HepG2 (cell line): ENCODE data around the gene LTA.
"Not testable (repeated sequence)": the region's sequence is repeated elsewhere in the genome, so short reads cannot be mapped to it uniquely, and the experiment has no call there.

Experiments used
- ARID2 ChIP-seq: sonication (generic); formaldehyde crosslinking; IDR thresholded peaks from 2 replicates; pipeline ENCODE4 v1.8.1; 2022; ENCODE audit warnings: mild to moderate bottlenecking, missing genetic modification reagents, borderline replicate concordance
- HCFC1 ChIP-seq: fragments of 150-350 bp; IDR thresholded peaks from 2 replicates; pipeline ENCODE4 v1.6.1; 2014; ENCODE audit warnings: low read depth, low read length
- IRF2 ChIP-seq: IDR thresholded peaks from 2 replicates; pipeline ENCODE4 v1.6.1; 2018; ENCODE audit warnings: missing genetic modification reagents, missing compliant biosample characterization
- MBNL3 ChIP-seq: fragments of 250-450 bp; sonication (Bioruptor Pico); conservative IDR thresholded peaks from 2 replicates; pipeline ENCODE4 v1.8.0; 2022; ENCODE audit warnings: mild to moderate bottlenecking, inconsistent platforms
- NFIC ChIP-seq: IDR thresholded peaks from 2 replicates; pipeline ENCODE4 v1.6.1; 2012; ENCODE audit warnings: mild to moderate bottlenecking, low read length, inconsistent platforms
- NR1H2 ChIP-seq: sonication (generic); formaldehyde crosslinking; IDR thresholded peaks from 2 replicates; pipeline ENCODE4 v1.8.1; 2022; ENCODE audit warnings: low read depth, missing genetic modification reagents, borderline replicate concordance
- RFX5 ChIP-seq: IDR thresholded peaks from 2 replicates; pipeline ENCODE4 v1.6.1; 2011; ENCODE audit warnings: low read depth, low read length, improper control_type of control experiment
- SP140L ChIP-seq: sonication (generic); formaldehyde crosslinking; IDR thresholded peaks from 2 replicates; pipeline ENCODE4 v1.4.0; 2020; ENCODE audit warnings: missing genetic modification reagents, borderline replicate concordance
- TCF12 ChIP-seq, 2 experiments: fragments of 450-650 bp in 1 of 2; sonication (generic) in 1 of 2; formaldehyde crosslinking in 1 of 2; IDR thresholded peaks; 2 replicates each; pipeline versions ENCODE4 v1.6.1 to v1.8.0; 2017 to 2022; ENCODE audit warnings: antibody characterized with exemption in 1 of 2, mild to moderate bottlenecking in 1 of 2, missing genetic modification reagents in 1 of 2, moderate library complexity in 1 of 2
- ZSCAN25 ChIP-seq: sonication (generic); formaldehyde crosslinking; IDR thresholded peaks from 2 replicates; pipeline ENCODE4 v1.8.0; 2022; ENCODE audit warnings: mild to moderate bottlenecking, missing genetic modification reagents
- TF ChIP-seq, protein P1 (sequence below): sonication (generic); formaldehyde crosslinking; IDR thresholded peaks from 2 replicates; pipeline ENCODE4 v1.5.1; 2020; ENCODE audit warnings: mild to moderate bottlenecking, missing genetic modification reagents
- TF ChIP-seq, protein P2 (sequence below), 2 experiments: sonication (generic) in 1 of 2; formaldehyde crosslinking in 1 of 2; IDR thresholded peaks; 2 replicates each; pipeline versions ENCODE4 v1.5.1 to v1.6.1; 2011 to 2020; ENCODE audit warnings: borderline replicate concordance in 1 of 2, low read depth in 1 of 2, low read length in 1 of 2, mild to moderate bottlenecking in 1 of 2, missing genetic modification reagents in 1 of 2, moderate library complexity in 1 of 2
- TF ChIP-seq, protein P3 (sequence below): sonication (generic); formaldehyde crosslinking; IDR thresholded peaks from 2 replicates; pipeline ENCODE4 v1.5.0; 2020; ENCODE audit warnings: mild to moderate bottlenecking, missing genetic modification reagents, moderate library complexity

DNA sequence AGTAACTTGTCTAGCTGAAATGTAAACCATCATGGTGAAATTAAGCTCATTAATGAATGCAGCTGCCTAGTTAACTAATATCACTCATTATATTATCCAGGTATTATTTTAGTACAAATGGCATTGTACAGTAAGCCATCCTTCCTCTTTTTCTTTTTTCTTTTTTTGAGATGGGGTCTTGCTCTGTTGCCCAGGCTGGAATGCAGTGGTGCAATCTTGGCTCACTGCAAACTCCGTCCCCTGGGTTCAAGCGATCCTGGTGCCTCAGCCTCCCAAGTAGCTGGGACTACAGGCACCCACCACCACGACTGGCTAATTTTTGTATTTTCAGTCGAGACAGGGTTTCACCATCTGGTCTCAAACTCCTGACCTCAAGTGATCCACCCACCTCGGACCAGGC is 18.6 kb downstream of the LTA start:
- TF ChIP-seq, protein P1, sequence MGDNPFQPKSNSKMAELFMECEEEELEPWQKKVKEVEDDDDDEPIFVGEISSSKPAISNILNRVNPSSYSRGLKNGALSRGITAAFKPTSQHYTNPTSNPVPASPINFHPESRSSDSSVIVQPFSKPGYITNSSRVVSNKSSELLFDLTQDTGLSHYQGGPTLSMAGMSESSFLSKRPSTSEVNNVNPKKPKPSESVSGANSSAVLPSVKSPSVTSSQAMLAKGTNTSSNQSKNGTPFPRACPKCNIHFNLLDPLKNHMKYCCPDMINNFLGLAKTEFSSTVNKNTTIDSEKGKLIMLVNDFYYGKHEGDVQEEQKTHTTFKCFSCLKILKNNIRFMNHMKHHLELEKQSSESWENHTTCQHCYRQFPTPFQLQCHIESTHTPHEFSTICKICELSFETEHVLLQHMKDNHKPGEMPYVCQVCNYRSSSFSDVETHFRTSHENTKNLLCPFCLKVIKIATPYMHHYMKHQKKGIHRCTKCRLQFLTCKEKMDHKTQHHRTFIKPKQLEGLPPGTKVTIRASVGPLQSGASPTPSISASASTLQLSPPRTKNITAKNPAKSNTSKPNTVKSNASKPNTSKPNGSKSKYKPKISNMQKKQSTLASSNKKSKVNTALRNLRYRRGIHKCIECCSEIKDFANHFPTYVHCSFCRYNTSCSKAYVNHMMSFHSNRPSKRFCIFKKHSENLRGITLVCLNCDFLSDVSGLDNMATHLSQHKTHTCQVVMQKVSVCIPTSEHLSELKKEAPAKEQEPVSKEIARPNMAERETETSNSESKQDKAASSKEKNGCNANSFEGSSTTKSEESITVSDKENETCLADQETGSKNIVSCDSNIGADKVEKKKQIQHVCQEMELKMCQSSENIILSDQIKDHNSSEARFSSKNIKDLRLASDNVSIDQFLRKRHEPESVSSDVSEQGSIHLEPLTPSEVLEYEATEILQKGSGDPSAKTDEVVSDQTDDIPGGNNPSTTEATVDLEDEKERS, result not testable (repeated sequence)
- not testable (repeated sequence) for TF ChIP-seq NR1H2 (CRISPR knock-in tag); IRF2 (CRISPR knock-in tag); TCF12 (IDR thresholded peaks at IDR 0.05); TCF12 (CRISPR knock-in tag; IDR thresholded peaks at IDR 0.05); HCFC1; ARID2 (CRISPR knock-in tag); NFIC; RFX5; SP140L (CRISPR knock-in tag); ZSCAN25 (CRISPR knock-in tag); MBNL3
- TF ChIP-seq, protein P2, sequence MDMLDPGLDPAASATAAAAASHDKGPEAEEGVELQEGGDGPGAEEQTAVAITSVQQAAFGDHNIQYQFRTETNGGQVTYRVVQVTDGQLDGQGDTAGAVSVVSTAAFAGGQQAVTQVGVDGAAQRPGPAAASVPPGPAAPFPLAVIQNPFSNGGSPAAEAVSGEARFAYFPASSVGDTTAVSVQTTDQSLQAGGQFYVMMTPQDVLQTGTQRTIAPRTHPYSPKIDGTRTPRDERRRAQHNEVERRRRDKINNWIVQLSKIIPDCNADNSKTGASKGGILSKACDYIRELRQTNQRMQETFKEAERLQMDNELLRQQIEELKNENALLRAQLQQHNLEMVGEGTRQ (IDR thresholded peaks at IDR 0.05; ENCODE audit: low read depth, low read length), result not testable (repeated sequence)
- TF ChIP-seq, protein P2 (CRISPR knock-in tag; IDR thresholded peaks at IDR 0.05; ENCODE audit: borderline replicate concordance), result not testable (repeated sequence)
- TF ChIP-seq, protein P3, sequence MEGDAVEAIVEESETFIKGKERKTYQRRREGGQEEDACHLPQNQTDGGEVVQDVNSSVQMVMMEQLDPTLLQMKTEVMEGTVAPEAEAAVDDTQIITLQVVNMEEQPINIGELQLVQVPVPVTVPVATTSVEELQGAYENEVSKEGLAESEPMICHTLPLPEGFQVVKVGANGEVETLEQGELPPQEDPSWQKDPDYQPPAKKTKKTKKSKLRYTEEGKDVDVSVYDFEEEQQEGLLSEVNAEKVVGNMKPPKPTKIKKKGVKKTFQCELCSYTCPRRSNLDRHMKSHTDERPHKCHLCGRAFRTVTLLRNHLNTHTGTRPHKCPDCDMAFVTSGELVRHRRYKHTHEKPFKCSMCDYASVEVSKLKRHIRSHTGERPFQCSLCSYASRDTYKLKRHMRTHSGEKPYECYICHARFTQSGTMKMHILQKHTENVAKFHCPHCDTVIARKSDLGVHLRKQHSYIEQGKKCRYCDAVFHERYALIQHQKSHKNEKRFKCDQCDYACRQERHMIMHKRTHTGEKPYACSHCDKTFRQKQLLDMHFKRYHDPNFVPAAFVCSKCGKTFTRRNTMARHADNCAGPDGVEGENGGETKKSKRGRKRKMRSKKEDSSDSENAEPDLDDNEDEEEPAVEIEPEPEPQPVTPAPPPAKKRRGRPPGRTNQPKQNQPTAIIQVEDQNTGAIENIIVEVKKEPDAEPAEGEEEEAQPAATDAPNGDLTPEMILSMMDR (CRISPR knock-in tag), result not testable (repeated sequence)
